SIG-M5 treated with dmso at 0.1 percent for 504 hours (cell line): Measurements from ENCODE around the gene CELA2B.
"Not testable (repeated sequence)": the region's sequence is repeated elsewhere in the genome, so short reads cannot be mapped to it uniquely, and the experiment has no call there.

ENCODE experiments used
- DNase-seq: peaks from one replicate; lab custom pipeline; 2025; ENCODE audit not compliant: unreplicated experiment; lab: John Stamatoyannopoulos, UW

Gene CELA2B

DNA sequence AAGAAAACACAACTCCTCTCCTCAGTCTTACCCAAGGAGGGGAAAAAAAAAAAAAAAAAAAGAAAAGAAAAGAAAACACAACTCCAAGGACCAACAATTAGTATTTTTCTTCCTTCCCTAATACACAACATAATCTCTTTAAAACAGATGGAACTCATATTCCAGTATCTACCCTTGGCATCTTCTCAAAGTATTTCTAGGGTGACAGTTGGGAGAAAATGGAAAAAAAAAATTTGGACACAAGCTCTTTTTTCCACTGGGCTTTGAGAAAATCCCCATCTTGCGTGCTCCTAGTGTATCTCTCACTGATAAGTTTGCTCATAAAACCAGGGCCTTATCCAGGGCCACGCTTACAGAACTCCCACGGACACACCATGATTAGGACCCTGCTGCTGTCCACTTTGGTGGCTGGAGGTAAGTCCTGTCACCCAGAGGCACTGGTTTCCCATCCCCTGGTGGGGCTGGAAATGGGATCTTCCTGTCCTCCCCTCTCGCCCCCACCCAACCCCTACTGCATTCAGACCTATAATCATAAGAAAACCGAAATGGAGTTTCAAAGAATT is at the start of gene CELA2B:
Gene CELA2B (plus strand): TSS at position 353 of the 563 bp plus-strand sequence. CDS start 22 bp downstream, at position 375.
- no peak for DNase-seq

DNA sequence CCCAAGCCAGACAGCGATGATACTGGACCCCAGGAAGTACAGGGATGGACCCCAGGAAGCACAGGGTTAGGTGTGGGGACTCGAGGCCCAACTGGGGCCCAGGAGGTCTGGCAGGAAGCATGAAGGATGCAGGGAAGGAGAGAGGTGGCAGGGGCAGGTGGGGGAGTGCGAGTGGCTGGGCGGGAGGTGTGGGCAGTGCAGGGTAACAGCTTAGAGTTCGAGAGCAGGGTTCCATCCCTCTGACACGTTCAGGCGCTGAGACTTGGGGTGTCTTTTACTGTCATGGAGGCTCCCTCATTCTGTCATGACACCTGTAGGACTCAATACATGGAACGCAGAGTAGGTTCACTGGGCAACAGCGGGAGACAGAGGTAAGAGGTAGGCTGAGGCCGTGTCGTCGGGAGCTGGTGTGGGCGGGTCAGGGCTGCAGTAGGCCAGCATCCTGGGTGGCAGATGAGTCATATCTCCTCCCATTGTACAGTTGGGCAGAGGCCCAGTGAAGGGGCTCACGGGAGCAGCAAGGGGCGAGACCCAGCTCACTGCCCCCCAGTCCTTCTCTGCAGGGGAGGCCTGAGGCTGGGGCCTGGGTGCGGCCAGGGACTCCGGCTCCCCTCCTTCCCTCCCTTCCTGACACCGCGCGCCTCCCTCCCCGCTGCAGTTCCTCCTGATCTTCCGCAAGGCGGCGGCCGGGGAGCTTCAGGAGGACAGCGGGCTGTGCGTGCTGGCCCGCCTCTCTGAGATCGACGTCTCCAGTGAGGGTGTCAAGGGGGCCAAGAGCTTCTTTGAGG is 49.2 kb upstream of the CELA2B start:
- DNase-seq, result no peak

DNA sequence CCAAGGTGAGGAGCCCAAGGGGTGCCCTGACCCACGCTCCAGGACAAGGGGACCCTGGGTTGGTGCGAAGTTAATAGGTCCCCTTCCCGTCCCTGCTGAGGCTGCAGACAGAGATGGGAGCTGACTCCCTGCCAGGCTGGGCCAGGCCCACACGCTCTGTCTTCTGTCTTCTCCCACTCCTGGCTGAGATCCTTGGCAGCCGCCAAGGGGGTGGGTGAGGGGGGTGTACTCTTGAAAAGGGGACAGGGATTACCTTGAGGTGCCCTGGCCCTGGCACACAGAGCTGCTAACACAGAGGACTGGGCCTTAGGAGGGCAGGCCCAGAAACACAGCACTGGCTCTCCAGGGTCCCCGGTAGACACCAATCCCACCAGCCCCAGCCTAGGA is 48.6 kb upstream of the CELA2B start:
- DNase-seq, result no peak

DNA sequence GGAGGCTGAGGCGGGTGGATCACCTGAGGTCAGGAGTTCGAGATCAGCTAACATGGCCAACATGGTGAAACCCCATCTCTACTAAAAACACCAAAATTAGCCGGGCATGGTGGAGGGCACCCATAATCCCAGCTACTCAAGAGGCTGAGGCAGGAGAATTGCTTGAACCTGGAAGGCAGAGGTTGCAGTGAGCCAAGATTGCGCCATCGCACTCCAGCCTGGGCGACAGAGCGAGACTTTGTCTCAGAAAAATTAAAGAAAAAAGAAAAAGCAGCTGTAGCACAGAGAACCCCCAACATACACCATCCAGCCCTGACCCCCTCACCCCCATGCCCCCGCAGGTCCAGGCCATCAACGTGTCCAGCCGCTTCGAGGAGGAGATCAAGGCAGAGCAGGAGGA is 47.7 kb upstream of the CELA2B start:
- not testable (repeated sequence) for DNase-seq

DNA sequence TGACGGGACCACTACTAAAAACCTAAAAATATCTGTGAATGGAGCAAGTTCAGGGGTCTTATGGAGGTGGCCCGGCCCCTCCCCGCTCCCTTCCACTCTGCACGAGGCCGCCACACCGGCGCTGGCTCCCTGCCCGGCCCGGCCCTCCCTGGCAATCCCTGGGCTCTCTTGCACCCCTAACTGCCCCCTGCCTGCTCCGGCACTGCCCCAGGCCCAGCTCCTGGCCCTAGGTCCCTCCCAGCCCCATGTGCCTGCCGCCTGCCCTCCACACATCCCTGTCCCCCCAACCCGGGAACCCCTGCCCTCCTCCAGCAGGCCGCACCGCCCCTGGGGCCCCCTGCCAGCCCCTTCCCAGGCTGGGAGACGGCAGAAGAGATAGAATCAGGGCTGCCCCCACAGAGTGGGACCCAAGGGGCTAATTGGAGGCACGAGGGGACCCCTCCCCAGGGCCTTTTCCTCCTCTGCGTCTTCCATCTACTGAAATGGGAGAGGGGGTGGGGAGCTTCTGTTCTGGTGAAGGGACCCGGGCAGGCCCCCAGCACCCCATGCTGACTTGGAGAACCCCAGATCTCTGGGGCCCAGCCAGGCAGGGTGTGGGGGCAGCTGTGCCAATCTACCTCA is 47.0 kb upstream of the CELA2B start:
- DNase-seq, result no peak

DNA sequence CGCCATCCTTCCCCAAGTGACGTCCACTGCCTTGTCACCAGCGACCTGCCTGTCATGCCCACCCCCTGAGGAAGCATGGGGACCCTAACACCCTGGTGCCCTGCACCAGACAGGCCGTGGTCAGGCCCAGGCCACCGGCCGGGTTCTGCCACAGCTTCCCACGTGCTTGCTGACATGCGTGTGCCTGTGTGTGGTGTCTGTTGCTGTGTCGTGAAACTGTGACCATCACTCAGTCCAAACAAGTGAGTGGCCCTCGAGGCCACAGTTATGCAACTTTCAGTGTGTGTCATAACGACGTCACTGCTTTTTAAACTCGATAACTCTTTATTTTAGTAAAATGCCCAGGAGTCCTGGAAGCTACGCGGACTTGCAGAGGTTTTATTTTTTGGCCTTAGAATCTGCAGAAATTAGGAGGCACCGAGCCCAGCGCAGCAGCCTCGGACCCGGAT is 46.2 kb upstream of the CELA2B start:
- no peak for DNase-seq

DNA sequence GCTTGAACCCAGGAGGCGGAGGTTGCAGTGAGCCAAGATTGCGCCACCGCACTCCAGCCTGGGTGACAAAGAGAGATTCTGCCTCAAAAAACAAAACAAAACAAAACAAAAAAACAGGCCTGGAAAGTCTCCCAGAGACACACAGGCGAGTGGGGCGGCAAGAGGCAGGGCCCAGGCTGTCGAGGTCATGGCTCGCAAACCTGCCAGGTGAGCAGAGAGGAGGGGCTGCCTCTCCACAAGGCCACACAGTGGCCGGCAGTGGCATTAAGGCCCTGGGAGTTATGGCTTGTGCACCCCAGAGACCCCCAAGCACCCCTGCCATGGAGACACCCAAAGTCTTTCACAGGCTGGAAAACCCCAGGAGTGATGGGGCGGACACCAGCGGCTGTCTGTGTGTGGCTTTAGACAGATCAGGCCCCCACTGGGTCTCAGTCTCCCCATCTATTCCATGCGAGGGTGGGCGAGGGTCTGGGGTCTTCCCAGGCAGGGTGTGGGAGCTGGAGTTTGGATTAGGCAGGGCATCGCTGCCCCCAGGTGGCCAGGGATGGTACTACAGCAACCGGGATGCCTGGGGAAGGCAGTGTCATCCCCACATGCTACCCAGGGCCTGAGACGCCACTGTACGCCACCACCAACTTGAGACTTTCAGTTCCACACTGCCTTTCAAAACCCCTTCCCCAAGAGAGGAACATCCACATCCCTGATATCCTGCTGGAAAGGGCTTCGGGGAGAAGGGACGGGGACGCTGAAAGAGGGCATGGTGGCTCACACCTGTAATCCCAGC is 44.9 kb upstream of the CELA2B start:
- no peak for DNase-seq

DNA sequence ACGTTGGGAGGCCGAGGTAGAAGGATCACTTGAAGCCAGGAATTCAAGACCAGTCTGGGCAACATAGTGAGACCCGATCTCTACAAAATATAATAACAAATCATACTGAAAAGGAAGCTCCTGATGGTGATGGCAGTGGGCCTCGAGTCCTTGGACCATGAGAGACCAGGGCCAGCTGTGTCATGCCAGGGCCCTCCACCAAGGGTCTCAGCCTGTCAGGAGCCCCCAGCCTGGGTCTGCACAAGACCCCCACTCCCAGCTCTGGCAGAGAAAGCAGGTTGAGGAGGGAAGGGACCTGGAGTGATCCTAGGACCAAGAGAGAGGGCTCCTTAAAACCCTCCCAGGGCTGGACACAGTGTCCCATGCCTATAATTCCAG is 44.3 kb upstream of the CELA2B start:
- DNase-seq, result no peak

DNA sequence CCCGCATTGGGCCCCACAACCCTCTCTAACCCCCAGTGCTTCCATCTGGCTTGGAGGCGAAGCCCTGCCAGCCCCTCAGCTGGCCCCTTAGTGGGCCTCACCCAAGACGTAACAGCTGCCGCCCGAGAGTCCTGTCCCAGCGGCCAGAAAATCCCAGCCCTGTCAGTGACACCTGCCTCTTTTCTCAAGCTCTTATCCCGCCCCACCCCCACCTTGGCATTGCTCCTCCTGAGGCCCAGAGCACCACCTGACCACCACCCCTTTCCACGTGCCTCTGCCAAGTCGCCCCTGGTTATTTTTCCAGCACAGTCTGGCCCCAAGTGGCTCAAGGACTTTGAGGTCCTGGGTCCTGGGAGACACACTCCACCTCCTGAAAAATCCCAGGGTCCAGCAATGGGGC is 43.6 kb upstream of the CELA2B start:
- DNase-seq, result no peak

DNA sequence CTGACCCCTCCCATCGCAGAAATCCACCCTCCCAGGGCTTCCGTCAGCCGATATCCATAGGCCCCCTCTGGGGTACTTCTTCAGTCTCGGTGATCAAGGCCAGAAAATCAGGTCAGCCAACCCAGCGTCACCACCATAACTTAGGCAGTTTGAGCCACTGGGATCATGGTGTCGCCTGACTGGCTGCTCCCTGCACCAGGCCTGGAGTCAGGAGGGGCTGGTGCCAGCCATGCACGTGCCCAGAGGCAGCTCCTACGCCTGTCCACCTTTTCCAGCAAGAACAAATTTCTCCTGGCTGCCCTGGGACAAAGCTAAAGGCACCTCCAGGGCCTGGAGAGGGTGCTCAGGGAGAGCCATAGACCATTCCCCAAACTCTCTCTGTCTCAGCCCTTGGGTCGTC is 42.4 kb upstream of the CELA2B start:
- no peak for DNase-seq

DNA sequence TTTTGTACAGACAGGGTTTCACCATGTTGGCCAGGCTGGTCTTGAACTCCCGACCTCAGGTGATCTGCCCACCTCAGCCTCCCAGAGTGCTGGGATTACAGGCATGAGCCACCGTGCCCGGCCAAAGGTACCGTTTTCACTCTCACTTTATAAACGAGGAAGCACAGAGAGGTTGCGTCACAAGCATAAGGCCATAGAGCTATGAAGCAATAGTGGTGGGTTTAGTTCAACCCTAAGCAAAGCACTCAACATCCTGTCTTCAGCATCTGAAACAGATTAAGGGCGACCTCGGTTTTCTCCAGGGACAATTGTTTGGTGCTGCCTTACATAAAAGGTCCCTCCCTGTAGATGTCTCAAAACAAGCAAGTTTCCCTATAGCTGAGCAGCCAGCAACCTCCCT is 41.2 kb upstream of the CELA2B start:
- peak; percentile 85 for DNase-seq

DNA sequence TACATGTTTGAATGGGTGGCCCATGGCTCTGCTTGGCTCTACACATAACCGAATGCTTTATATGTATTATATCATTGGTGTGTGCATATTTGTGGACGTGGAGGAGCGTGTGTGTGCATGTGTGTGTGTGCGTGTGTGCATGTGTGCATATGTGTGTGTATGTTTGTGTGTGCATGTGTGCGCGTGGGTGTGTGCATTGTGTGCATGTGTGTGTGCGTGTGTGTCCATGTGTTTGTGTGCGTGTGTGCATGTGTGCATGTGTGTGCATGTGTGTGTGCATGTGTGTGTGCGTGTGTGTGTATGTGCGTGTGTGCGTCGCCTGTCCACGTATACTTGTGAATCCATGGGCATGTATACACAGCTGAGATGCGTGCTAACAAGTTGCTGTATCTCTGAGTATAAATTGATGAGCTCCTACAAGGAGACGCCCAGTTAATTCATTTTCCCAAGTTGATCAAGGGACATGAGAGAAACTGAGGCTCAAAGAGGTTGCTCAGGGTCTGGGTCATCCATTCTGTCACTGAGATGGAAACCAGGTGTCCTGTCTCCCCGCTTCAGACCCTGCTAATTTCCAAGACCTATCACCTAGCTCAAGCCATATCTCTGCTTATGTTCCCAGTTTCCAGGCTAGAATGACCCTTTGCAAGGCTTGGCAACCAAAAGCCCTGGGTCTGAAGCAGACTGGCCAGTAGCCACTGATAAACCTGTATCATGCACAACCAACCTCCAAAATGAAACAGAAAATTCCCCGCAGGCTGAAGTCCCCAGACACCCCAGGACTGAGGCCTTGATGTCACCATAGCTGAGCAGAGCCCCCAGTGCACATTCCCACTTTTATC is 40.4 kb upstream of the CELA2B start:
- no peak for DNase-seq

DNA sequence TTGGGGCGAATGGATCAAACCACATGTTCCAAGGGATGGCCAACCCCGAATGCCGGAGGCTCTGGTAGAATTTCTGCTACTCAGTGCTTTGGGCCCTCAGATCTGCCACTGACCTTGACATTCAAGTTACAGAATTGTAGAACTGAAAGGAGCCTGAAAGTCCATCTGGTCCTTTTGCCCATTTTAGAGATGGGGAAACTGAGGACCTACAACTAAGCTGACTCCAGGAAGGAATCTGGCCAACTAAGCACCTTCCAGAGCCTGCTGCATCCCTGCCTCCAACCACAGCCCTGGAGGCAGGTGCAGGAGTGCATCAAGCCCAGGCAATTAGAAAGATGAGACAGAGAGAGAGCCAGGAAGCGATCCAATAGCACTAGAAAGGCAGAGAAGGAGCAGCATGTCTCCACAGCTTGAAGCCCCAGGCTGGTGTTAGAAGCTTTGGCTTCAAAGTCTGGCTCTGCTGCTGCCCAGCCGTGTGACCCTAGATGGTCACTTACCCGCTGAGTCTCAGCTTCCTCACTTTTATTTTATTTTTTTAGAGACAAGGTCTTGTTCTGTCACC is 38.9 kb upstream of the CELA2B start:
- no peak for DNase-seq

DNA sequence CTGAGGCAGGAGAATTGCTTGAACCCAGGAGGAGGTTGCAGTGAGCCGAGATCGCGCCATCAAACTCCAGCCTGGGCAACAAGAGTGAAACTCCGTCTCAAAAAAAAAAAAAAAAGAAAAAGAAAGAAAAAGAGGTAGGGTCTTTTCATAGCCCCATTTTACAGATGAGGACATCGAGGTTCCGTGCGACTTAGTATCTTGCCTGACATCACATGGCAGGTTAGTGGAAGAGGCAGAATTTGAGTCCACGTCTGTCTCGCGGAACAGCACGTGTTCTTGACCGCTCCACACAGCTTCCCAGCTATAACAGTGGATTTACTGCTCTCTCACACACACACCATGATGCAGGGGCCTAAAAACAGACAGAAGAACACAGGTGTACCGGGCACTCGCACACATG is 36.6 kb upstream of the CELA2B start:
- no peak for DNase-seq

DNA sequence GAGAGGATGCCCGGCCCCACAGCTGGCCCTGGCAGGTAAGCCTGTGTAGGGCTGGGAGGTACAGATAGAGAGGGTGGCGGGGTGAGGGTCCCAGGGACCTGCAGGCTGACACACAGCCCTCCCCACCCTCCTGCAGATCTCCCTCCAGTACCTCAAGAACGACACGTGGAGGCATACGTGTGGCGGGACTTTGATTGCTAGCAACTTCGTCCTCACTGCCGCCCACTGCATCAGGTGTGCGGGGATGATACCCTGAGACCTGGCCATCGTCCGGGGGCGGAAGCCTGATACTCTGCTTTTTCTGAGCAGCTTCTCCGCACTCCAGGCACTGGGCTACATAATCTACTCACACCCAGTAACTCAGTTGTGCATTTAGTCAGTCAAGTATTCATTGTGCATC is 35.5 kb upstream of the CELA2B start:
- DNase-seq, result no peak

DNA sequence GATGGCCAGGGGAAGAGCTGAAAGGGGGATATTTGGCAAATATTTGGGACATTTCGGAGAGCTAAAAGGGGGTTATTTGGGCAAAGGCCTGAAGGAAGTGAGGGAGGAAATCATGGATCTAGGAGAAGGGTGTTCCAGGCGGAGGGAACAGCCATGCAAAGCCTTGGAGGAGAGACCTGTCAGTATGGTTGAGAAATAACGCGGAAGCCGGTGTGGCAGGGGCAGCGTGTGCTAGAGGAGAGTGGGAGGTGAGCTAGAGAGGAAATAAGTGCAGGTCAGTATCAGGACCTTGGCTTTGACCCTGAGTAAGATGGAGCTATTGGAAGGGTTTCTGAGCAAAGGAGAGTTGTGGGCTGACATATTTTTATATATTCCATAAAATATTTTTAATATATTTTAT is 34.7 kb upstream of the CELA2B start:
- DNase-seq, result no peak

DNA sequence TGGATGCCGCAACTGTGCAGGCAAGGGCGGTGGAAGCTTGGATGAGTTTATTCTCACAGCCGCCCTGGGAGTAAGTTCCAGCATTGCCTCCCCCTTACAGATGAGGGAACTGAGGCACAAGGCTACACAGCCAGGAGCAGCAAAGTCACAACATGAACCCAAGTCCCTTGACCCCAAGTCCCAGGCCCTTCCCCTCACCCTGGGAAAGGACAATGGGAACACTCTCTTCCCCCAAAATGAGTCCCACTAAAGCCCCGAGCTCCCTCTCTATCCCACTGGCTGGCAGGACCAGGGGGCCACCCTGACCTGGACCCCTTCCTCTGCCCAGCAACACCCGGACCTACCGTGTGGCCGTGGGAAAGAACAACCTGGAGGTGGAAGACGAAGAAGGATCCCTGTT is 33.8 kb upstream of the CELA2B start:
- DNase-seq, result no peak

DNA sequence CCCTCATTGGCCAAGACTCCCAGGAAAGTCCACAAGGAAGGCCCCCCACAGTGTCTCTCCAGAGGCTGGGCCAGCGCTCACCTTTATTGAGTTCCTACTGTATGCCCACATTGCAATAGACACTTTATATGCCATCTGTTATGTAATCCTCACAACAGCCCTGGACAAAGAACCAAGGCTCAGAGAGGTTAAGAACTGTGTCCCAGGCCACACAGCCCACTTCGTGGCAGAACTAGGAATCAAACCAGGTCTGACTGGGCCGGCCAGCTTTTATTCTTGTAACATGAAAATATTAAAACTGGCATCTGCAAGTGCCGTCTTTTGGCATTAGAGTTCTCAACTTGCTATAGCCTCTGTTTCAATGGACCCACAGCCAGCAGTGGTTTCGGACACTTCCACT is 33.1 kb upstream of the CELA2B start:
- DNase-seq, result no peak

DNA sequence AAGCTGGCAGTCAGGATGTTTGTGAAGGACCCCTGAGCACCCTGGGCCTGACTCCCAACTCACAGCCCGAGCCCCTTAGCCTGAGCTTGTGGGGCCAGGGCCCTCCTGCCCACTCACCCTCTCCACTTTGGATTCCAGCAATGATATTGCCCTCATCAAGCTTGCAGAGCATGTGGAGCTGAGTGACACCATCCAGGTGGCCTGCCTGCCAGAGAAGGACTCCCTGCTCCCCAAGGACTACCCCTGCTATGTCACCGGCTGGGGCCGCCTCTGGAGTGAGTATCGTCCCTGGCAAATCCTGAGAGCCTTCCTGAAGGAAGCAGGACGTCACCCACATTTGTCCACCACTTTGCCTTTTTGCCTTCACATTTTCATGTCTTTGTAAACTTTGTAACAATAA is 32.6 kb upstream of the CELA2B start:
- no peak for DNase-seq
